ENCODE data around the gene SDK1.
"Not testable (repeated sequence)": the region's sequence is repeated elsewhere in the genome, so short reads cannot be mapped to it uniquely, and the experiment has no call there.

DNA sequence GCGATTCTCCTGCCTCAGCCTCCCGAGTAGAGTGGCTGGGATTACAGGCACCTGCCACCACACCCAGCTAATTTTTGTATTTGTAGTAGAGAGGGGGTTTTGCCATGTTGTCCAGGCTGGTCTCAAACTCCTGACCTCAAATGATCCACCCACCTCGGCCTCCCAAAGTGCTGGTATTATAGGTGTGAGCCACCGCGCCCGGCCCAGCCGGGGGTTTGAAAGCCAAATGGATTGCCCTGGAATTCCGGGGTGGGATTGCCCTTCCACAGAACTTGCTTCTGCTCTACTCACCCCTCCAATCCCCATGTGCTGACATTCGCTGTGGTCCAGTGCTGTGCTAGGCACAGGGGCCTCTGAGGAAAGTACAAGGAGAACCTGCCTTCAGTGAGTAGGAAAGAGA is 793.1 kb downstream of the SDK1 start:
- TF ChIP-seq, protein P1, sequence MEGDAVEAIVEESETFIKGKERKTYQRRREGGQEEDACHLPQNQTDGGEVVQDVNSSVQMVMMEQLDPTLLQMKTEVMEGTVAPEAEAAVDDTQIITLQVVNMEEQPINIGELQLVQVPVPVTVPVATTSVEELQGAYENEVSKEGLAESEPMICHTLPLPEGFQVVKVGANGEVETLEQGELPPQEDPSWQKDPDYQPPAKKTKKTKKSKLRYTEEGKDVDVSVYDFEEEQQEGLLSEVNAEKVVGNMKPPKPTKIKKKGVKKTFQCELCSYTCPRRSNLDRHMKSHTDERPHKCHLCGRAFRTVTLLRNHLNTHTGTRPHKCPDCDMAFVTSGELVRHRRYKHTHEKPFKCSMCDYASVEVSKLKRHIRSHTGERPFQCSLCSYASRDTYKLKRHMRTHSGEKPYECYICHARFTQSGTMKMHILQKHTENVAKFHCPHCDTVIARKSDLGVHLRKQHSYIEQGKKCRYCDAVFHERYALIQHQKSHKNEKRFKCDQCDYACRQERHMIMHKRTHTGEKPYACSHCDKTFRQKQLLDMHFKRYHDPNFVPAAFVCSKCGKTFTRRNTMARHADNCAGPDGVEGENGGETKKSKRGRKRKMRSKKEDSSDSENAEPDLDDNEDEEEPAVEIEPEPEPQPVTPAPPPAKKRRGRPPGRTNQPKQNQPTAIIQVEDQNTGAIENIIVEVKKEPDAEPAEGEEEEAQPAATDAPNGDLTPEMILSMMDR (IDR thresholded peaks at IDR 0.05; ENCODE audit: low read depth, low read length, poor library complexity, severe bottlenecking) = not testable (repeated sequence)
- TF ChIP-seq EZH2phosphoT487 (IDR thresholded peaks at IDR 0.05; ENCODE audit: borderline replicate concordance, low read length) = not testable (repeated sequence)

Data from DOHH2 (cell line).